Upper lobe of right lung (tissue), 1 donor: ENCODE data around the gene FCRLB. TPM values are rescaled to one million over a fixed set of nuclear protein-coding genes. Genes with fewer than 3 reads are reported as not detected.

Experiments
- ATAC-seq: fragments of 200-7000 bp; cut with Tn5 transposase; one replicate; pipeline ENCODE4 v1.9.1; 2020; ENCODE audit warnings: mild to moderate bottlenecking, moderate library complexity
- DNase-seq: peaks from one replicate; pipeline ENCODE4 v3.0.0-alpha.2; 2020
- H3K27ac ChIP-seq: fragments of 200-600 bp; one replicate; pipeline ENCODE4 v1.8.0; 2022
- H3K27me3 ChIP-seq: fragments of 200-600 bp; one replicate; pipeline ENCODE4 v1.8.0; 2022; ENCODE audit warnings: mild to moderate bottlenecking
- H3K36me3 ChIP-seq: fragments of 200-600 bp; one replicate; pipeline ENCODE4 v1.8.0; 2022
- H3K4me1 ChIP-seq: fragments of 200-600 bp; one replicate; pipeline ENCODE4 v1.8.0; 2022
- H3K4me3 ChIP-seq: fragments of 200-600 bp; one replicate; pipeline ENCODE4 v1.8.0; 2022; ENCODE audit warnings: mild to moderate bottlenecking
- H3K9me3 ChIP-seq: fragments of 200-600 bp; one replicate; pipeline ENCODE4 v1.8.0; 2022
- intact Hi-C: fragments of 100-400 bp; cut with DNase I; formaldehyde crosslinking; loops from one replicate; pipeline ENCODE4 v1.11.0; 2022
- total RNA-seq: library from RNA; stranded (reverse); fragmentation: NEBNext Ultra II Directional; extraction: Animal tissue kit (Norgen Biotek cat#: 25700); gene quantifications from one replicate; pipeline ENCODE4 v1.2.1, GENCODE V29; 2021
- TF ChIP-seq, protein P1 (sequence below): fragments of 200-600 bp; IDR thresholded peaks from one replicate; pipeline ENCODE4 v1.8.0; 2022; ENCODE audit warnings: antibody characterized with exemption
- donor health status: DM: no; HTN: yes; CAD: no; lungs with severe emphysema.

The FCRLB gene
- total RNA-seq, 1 donor from 2014 or later: 2.0 TPM

DNA sequence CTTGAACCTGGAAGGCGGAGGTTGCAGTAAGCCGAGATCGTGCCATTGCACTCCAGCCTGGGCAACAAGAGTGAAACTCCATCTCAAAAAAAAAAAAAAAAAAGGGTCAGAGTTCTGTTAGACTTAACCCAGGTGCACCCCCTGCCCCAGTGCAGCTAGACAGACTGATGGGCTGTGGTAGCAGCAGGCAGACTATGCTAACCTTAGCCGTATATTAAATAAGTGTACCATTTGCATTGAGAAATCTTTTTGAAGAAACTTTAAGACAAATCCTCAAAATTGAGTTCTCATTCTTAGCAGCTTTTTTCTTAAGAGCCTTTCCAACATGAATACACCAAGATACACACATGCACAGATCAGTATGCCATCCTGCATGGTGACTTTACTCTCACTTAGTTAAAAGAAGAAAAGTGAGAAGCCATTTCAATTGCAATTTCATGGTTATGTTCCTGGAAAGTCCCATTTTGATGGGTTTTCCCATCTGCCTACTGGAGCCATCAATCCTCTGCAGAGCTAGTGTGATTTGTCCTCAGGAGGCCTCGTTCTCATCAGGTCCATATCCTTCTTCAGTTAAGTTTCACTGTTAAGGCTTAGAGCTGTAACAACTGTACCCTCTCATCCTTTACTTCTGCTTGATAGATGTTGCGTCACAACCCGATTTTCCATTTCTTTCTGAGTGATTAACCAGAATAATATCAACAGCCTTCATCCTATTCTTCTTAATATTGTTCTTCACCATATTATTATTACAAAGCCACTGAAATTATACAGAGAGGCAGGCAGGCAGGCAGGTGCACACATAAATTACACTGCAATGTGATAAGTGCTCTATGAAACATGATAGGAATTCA lies 7.3 kb downstream of the FCRLB start:
- TF ChIP-seq, protein P1, sequence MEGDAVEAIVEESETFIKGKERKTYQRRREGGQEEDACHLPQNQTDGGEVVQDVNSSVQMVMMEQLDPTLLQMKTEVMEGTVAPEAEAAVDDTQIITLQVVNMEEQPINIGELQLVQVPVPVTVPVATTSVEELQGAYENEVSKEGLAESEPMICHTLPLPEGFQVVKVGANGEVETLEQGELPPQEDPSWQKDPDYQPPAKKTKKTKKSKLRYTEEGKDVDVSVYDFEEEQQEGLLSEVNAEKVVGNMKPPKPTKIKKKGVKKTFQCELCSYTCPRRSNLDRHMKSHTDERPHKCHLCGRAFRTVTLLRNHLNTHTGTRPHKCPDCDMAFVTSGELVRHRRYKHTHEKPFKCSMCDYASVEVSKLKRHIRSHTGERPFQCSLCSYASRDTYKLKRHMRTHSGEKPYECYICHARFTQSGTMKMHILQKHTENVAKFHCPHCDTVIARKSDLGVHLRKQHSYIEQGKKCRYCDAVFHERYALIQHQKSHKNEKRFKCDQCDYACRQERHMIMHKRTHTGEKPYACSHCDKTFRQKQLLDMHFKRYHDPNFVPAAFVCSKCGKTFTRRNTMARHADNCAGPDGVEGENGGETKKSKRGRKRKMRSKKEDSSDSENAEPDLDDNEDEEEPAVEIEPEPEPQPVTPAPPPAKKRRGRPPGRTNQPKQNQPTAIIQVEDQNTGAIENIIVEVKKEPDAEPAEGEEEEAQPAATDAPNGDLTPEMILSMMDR: no peak
- no peak for ATAC-seq

DNA sequence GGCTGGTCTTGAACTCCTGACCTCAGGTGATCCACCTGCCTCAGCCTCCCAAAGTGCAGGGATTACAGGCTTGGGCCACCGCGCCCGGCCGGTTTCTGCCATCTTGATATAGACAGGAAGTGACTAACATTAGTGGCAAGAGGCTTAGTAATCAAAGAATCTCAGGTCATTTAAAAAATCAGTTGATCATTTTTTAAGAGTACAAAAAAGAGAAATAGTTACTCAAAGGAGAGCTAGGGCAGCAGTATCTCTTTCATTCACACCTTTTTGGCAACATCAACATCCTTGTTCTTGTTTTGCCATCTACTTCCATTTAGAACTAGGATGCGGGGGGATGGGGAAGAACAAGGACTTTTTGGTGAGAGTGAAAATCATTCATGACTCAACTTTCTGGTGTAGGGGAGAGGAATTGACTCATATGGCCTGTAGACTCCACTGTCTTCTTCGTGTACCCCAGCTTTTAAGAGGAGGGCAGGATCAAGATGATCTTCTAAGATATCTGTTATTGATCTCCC lies 8.8 kb downstream of the FCRLB start:
- intact Hi-C loops: no loop called here
- ATAC-seq (no peak), DNase-seq (no peak)
- TF ChIP-seq, protein P1: no peak
- Histone ChIP-seq H3K27me3 (no peaks in the 10 kb centered on the region), H3K9me3 (no peaks in the 10 kb centered on the region), H3K4me1 (peaks cover 5% of the 10 kb centered on the region), H3K4me3 (no peak overlapping the region), H3K27ac (no peak overlapping the region), H3K36me3 (no peaks in the 10 kb centered on the region)

More for the DNA sequence above, 7.3 kb downstream of the FCRLB start:
- Histone ChIP-seq H3K36me3 (no peaks in the 10 kb centered on the region), H3K9me3 (no peaks in the 10 kb centered on the region), H3K27me3 (no peaks in the 10 kb centered on the region), H3K27ac (no peak overlapping the region), H3K4me3 (no peak overlapping the region), H3K4me1 (peaks cover 5% of the 10 kb centered on the region)
- no peak for DNase-seq
- intact Hi-C loops: no loop called here

DNA sequence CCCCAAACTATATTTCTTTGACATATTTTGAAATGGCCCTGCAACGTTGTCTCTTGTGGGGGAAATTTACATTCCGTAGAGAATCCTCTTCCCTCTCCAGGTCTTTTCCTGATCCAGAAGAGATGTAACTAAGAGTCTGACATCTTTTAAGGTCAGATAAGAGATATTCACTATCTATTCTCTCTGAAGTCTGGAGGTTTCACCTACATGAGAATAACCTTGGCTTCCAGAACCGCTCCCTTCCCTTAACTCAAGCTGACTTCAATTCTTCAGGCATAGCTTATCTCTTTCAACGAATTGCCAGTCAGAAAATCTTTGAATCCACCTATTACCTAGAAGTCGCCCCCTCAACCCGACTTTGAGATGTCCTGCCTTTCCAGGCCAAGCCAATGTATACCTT lies 9.9 kb downstream of the FCRLB start:
- H3K27me3 ChIP-seq: no peaks in the 10 kb centered on the region
- H3K9me3 ChIP-seq: no peaks in the 10 kb centered on the region
- no peak for ATAC-seq
- no peak overlapping the region for H3K27ac ChIP-seq
- no peaks in the 10 kb centered on the region for H3K4me1 ChIP-seq
- no peaks in the 10 kb centered on the region for H3K36me3 ChIP-seq
- TF ChIP-seq, protein P1: no peak
- intact Hi-C loops: no loop called here
- DNase-seq: no peak
- H3K4me3 ChIP-seq: no peak overlapping the region

DNA sequence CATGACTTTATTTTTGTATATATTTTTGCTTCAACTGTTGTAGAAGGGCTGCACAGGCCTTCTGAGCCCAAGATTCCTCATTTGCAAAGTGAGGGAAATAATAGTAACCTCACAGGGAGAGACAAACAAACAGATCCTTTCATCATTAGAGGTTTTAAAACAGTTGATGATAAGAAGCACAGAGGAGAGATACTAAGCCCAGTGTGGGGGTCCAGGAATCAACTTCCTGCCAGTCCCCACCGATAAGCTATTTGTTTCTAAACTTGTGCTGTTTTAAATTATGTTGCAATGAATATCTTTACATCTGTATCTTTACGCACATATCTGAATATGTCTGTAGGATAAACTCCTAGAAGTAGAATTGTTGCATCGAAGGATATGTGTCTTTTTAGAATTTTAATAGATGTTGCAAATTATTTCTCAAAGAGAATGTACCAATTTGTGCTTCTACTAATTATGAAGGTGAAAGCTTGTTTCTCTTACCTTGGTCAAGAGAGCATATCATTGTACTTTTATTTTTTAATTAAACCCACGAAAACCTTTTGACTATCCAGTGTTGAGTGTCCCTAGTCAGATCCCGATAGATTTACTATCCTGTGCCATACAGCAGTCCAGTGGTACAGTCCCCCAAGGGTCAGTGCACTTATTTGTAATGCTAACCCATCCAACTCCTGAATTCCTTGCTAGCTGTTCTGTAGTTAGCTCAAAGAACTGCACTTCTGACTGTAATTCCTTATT lies 10.8 kb downstream of the FCRLB start:
- Histone ChIP-seq H3K36me3 (no peaks in the 10 kb centered on the region), H3K4me1 (no peaks in the 10 kb centered on the region), H3K27me3 (no peaks in the 10 kb centered on the region), H3K9me3 (no peaks in the 10 kb centered on the region), H3K4me3 (no peak overlapping the region), H3K27ac (no peak overlapping the region)
- no peak for ATAC-seq
- intact Hi-C loops: no loop called here
- DNase-seq: no peak
- TF ChIP-seq, protein P1: no peak

DNA sequence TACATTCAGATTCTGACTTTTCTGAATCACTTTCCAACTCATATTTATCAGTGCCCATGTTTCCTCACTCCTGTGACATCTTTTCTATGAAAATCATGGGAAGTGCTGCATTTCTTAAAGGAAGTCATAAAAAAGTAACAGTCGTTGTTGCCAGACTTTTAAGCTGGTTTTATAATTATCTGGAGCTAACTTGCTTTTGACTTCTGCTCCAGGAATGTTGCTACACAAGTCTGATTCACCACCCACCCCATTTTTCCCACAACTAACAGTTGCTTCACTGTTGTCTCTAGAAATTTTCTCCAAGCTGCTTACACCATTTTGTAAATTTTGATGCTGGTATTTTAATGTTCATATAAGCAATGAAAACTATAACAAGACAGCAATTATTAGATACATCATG lies 12.2 kb downstream of the FCRLB start:
- Histone ChIP-seq H3K4me1 (no peaks in the 10 kb centered on the region), H3K9me3 (no peaks in the 10 kb centered on the region), H3K36me3 (no peaks in the 10 kb centered on the region), H3K27ac (no peak overlapping the region), H3K4me3 (no peak overlapping the region), H3K27me3 (no peaks in the 10 kb centered on the region)
- DNase-seq (no peak), ATAC-seq (no peak)
- TF ChIP-seq, protein P1: no peak
- intact Hi-C loops: no loop called here
